Tibial nerve (tissue), 4 donors: Measurements from ENCODE around the gene RASSF7.

Experiments used
- CTCF ChIP-seq, 5 experiments: fragments of 200-600 bp in 3 of 5; fragments of 450-650 bp in 2 of 5; sonication (generic) in 3 of 5; IDR thresholded peaks; one replicate each; pipeline ENCODE4 v1.5.1; 2016 to 2019; ENCODE audit warnings: antibody characterized with exemption in 5 of 5, mild to moderate bottlenecking in 3 of 5, moderate library complexity in 2 of 5
- EP300 ChIP-seq, 2 donors: sonication (generic); formaldehyde crosslinking; IDR thresholded peaks; one replicate each; pipeline ENCODE4 v1.6.1; 2017; ENCODE audit warnings: antibody characterized with exemption in 2 of 2, mild to moderate bottlenecking in 1 of 2
- POLR2A ChIP-seq, 2 donors: fragments of 450-650 bp; IDR thresholded peaks; one replicate each; pipeline ENCODE4 v1.6.1; 2017; ENCODE audit warnings: antibody characterized with exemption in 2 of 2, mild to moderate bottlenecking in 2 of 2, moderate library complexity in 2 of 2

DNA sequence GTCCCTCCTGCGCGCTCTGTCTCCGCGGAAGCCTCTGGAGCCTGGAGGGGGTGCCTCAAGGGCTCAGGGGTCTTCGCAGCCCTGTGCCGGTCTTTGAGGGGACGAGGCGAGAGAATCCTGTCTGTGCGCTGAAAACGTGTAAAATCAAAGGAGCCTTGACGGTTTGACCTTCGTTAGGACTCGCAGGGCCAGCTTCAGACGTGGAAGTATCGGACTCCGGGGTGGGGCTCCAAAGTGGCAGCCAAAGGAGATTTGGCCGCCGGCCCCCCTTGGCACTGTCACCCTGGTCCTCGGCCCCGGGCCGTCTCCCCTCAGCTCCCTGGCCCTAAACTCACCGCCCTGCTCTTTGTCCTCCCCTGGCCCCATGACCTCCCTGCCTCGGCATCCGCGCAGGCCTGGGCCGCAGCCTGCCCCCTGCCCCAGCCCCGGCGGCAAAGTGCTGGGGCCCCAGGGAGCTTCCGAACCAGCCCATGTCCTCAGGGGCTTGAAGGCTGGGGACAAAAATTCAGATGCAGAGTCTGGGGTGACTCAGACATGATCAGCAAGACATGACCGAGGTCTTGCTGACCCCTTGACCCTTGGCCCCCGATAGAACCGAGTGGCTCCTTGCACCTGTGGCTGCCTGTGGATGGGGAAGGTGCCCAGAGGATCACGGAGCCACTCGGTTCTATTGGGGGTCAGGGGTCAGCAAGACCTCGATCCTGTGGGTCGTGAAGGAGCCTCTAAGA lies 8.6 kb downstream of the RASSF7 start:
- TF ChIP-seq CTCF (IDR thresholded peaks at IDR 0.05) (no peak), POLR2A (IDR thresholded peaks at IDR 0.05) (no peak), EP300 (IDR thresholded peaks at IDR 0.05) (no peak)
